Caco-2 (cell line): ENCODE measurements around the gene ZFYVE19. TPM values are rescaled to one million over a fixed set of nuclear protein-coding genes. Genes with fewer than 3 reads are reported as not detected.

Source experiments
- BruUV-seq: library from RNA; stranded (reverse); fragments of 400-500 nt; replicated peaks from 2 replicates; lab custom pipeline; 2021; lab: Mats Ljungman, UMichigan
- CTCF ChIA-PET: fragments of 300-600 bp; sonication (Branson Sonifier 250); formaldehyde crosslinking; loops from one replicate; lab custom pipeline; 2022; ENCODE audit warnings: antibody characterized with exemption; lab: Charles Lee
- POLR2A ChIA-PET: fragments of 300-600 bp; sonication (Branson Sonifier 250); formaldehyde crosslinking; loops from one replicate; lab custom pipeline; 2022; ENCODE audit warnings: antibody characterized with exemption; lab: Charles Lee
- DNase-seq, 2 experiments: peaks; one replicate each; pipeline versions ENCODE4 v3.0.0 to v3.0.0-alpha.2; 2020 to 2022
- H3K27me3 ChIP-seq: replicated peaks from 2 replicates; pipeline ENCODE4 v1.6.0; 2011; ENCODE audit warnings: low read length; ENCODE audit not compliant: control insufficient read depth, insufficient read depth
- H3K36me3 ChIP-seq: 2 replicates; pipeline ENCODE4 v1.5.1; 2011; ENCODE audit warnings: low read length; ENCODE audit not compliant: control insufficient read depth, insufficient read depth
- H3K4me1 ChIP-seq: fragments of 250-450 bp; sonication (Bioruptor Pico); 2 replicates; pipeline ENCODE4 v1.5.1; 2020; ENCODE audit warnings: mild to moderate bottlenecking
- H3K4me3 ChIP-seq: 2 replicates; pipeline ENCODE4 v1.5.1; 2011; ENCODE audit warnings: low read depth, mild to moderate bottlenecking, control low read depth, low read length
- H3K9me3 ChIP-seq: fragments of 250-450 bp; sonication (Bioruptor Pico); 2 replicates; pipeline ENCODE4 v1.5.1; 2020; ENCODE audit warnings: mild to moderate bottlenecking, moderate library complexity
- H3K27ac Mint-ChIP-seq: one replicate; pipeline ENCODE4 v1.8.0; 2022; ENCODE audit warnings: mixed read lengths; ENCODE audit not compliant: unreplicated experiment
- H3K27me3 Mint-ChIP-seq: one replicate; pipeline ENCODE4 v1.8.0; 2022; ENCODE audit warnings: mixed read lengths; ENCODE audit not compliant: insufficient read depth, unreplicated experiment
- H3K36me3 Mint-ChIP-seq: one replicate; pipeline ENCODE4 v1.8.0; 2022; ENCODE audit warnings: mild to moderate bottlenecking, mixed read lengths; ENCODE audit not compliant: insufficient read depth, unreplicated experiment
- H3K4me1 Mint-ChIP-seq: one replicate; pipeline ENCODE4 v1.8.0; 2022; ENCODE audit warnings: low read depth, mixed read lengths; ENCODE audit not compliant: unreplicated experiment
- H3K4me3 Mint-ChIP-seq: one replicate; pipeline ENCODE4 v1.8.0; 2022; ENCODE audit warnings: mild to moderate bottlenecking, moderate library complexity, mixed read lengths; ENCODE audit not compliant: unreplicated experiment
- H3K9me3 Mint-ChIP-seq: one replicate; pipeline ENCODE4 v1.8.0; 2022; ENCODE audit warnings: mixed read lengths; ENCODE audit not compliant: unreplicated experiment
- CTCF ChIP-seq, 2 experiments: fragments of 200-600 bp in 1 of 2; IDR thresholded peaks; 1 replicate in 1 of 2; 2 replicates in 1 of 2; pipeline versions ENCODE4 v1.5.1 to v1.8.0; 2011 to 2022; ENCODE audit warnings: antibody characterized with exemption in 1 of 2, control low read depth in 1 of 2, inconsistent platforms in 1 of 2, low read depth in 1 of 2, low read length in 1 of 2, mild to moderate bottlenecking in 1 of 2, moderate library complexity in 1 of 2; ENCODE audit not compliant: insufficient read depth in 1 of 2, severe bottlenecking in 1 of 2, unreplicated experiment in 1 of 2
- intact Hi-C: fragments of 100-400 bp; cut with micrococcal nuclease; formaldehyde crosslinking; loops from one replicate; pipeline ENCODE4 v1.10.0; 2022; ENCODE audit not compliant: unreplicated experiment
- total RNA-seq: library from RNA; stranded (reverse); gene quantifications from 2 replicates; pipeline ENCODE4 v1.2.3, GENCODE V29; 2022

Gene ZFYVE19
- total RNA-seq, 1 experiment from 2014 or later, result 26.7 TPM

GRCh38 chr15:40762919-40763800 is 43.7 kb upstream of the ZFYVE19 start:
- CTCF ChIA-PET, result interaction anchor here (0.7 to 5.7 kb wide), 9 partner anchors 13 to 131 kb away, joined by 3 to 25 read pairs (median 6); partner anchors contain the start of genes DNAJC17, VPS18 and ZFYVE19
- H3K4me1 ChIP-seq, result peaks cover 7% of the 10 kb centered on the region; the same call in 1 of the 2 replicates
- H3K27ac Mint-ChIP-seq, result peak overlapping the region; percentile 90

GRCh38 chr15:40763801-40764628 is 42.9 kb upstream of the ZFYVE19 start, which contains the start of gene GCHFR:
Gene GCHFR, plus strand, starts transcription at chr15:40764068. Its CDS starts 113 bp downstream, at chr15:40764181.
- peaks cover 11% of the 10 kb centered on the region for H3K4me1 Mint-ChIP-seq
- peak within 1 kb of the TSS; percentile 86 for H3K4me3 Mint-ChIP-seq
- intact Hi-C loops, result loop anchor here (1.0 to 10.0 kb wide), 3 partner anchors 9 to 199 kb away; partner anchors contain the start of genes CCDC32, RMDN3 and RPUSD2
- H3K4me1 ChIP-seq, result peaks cover 7% of the 10 kb centered on the region; the same call in 1 of the 2 replicates
- no peaks in the 10 kb centered on the region for H3K9me3 ChIP-seq
- H3K27me3 ChIP-seq, result no peaks in the 10 kb centered on the region
- CTCF ChIA-PET, result interaction anchor here (0.6 to 5.7 kb wide), 12 partner anchors 12 to 164 kb away, joined by 3 to 25 read pairs (median 4); partner anchors contain the start of genes DNAJC17, VPS18 and ZFYVE19
- H3K9me3 Mint-ChIP-seq, result no peaks in the 10 kb centered on the region
- no peaks in the 10 kb centered on the region for H3K27me3 Mint-ChIP-seq
- peak within 1 kb of the TSS; percentile 92 for H3K4me3 ChIP-seq
- TF ChIP-seq CTCF (IDR thresholded peaks at IDR 0.05; ENCODE audit: insufficient read depth in 1 of 2, low read depth in 1 of 2, low read length in 1 of 2, severe bottlenecking in 1 of 2, unreplicated experiment in 1 of 2), result peak; percentile 17 to 49
- no peaks in the 10 kb centered on the region for H3K36me3 ChIP-seq
- BruUV-seq, result no TSS peak
- POLR2A ChIA-PET, result interaction anchor here (0.6 to 1.7 kb wide), 9 partner anchors 9 to 199 kb away, joined by 3 to 10 read pairs (median 4); partner anchors contain the start of genes CHAC1, DNAJC17, RAD51 and RMDN3
- peak; percentile 90 to 93 for DNase-seq
- peaks cover 33% of the 10 kb centered on the region for H3K36me3 Mint-ChIP-seq
- H3K27ac Mint-ChIP-seq, result peak within 1 kb of the TSS; percentile 90

More at GRCh38 chr15:40762919-40763800, 43.7 kb upstream of the ZFYVE19 start:
- intact Hi-C loops, result loop anchor here (1.0 to 10.0 kb wide), 2 partner anchors 8 to 198 kb away; partner anchors contain the start of genes CCDC32, RMDN3 and RPUSD2
- H3K9me3 Mint-ChIP-seq, result no peaks in the 10 kb centered on the region
- peaks cover 24% of the 10 kb centered on the region for H3K36me3 Mint-ChIP-seq
- DNase-seq, result peak; percentile 88 to 91
- H3K9me3 ChIP-seq, result no peaks in the 10 kb centered on the region
- no peak for TF ChIP-seq CTCF (IDR thresholded peaks at IDR 0.05; ENCODE audit: insufficient read depth in 1 of 2, low read depth in 1 of 2, low read length in 1 of 2, severe bottlenecking in 1 of 2, unreplicated experiment in 1 of 2)
- H3K27me3 ChIP-seq, result no peaks in the 10 kb centered on the region
- no peaks in the 10 kb centered on the region for H3K36me3 ChIP-seq
- TSS peak; percentile 77 for BruUV-seq
- peaks cover 11% of the 10 kb centered on the region for H3K4me1 Mint-ChIP-seq
- H3K4me3 ChIP-seq, result peak overlapping the region; percentile 92
- H3K4me3 Mint-ChIP-seq, result peak overlapping the region; percentile 86
- POLR2A ChIA-PET, result interaction anchor here (0.6 to 1.7 kb wide), 8 partner anchors 9 to 198 kb away, joined by 3 to 10 read pairs (median 5); partner anchors contain the start of genes CHAC1, DNAJC17, RAD51 and RMDN3
- H3K27me3 Mint-ChIP-seq, result no peaks in the 10 kb centered on the region
